ENCODE results near the gene PGBD5.
"Not testable (repeated sequence)": the region's sequence is repeated elsewhere in the genome, so short reads cannot be mapped to it uniquely, and the experiment has no call there.

PGBD5 gene

GRCh38 chr1:230424391-230425251 is 1.5 kb downstream of the PGBD5 start:
- no peak for DNase-seq

GRCh38 chr1:230423951-230424350 is 2.2 kb downstream of the PGBD5 start:
- no peak for DNase-seq

- DNase-seq: no peak
Observed at GRCh38 chr1:230423261-230423660, 2.9 kb downstream of the PGBD5 start.

- no peak for DNase-seq
Observed at GRCh38 chr1:230422221-230422981, 3.7 kb downstream of the PGBD5 start.

GRCh38 chr1:230421481-230421880 is 4.7 kb downstream of the PGBD5 start:
- no peak for DNase-seq

GRCh38 chr1:230420372-230420771 is 5.8 kb downstream of the PGBD5 start:
- not testable (repeated sequence) for DNase-seq

- DNase-seq: no peak
Observed at GRCh38 chr1:230416430-230416829, 9.7 kb downstream of the PGBD5 start.

- no peak for DNase-seq
Observed at GRCh38 chr1:230415405-230416132, 10.6 kb downstream of the PGBD5 start.

- DNase-seq: no peak
Observed at GRCh38 chr1:230414694-230415093, 11.4 kb downstream of the PGBD5 start.

GRCh38 chr1:230414102-230414501 is 12.0 kb downstream of the PGBD5 start:
- DNase-seq: no peak

GRCh38 chr1:230413061-230413460 is 13.1 kb downstream of the PGBD5 start:
- no peak for DNase-seq

- DNase-seq: no peak
Observed at GRCh38 chr1:230408971-230409370, 17.2 kb downstream of the PGBD5 start.

- DNase-seq: no peak
Observed at GRCh38 chr1:230407351-230407750, 18.8 kb downstream of the PGBD5 start.

- not testable (repeated sequence) for DNase-seq
Observed at GRCh38 chr1:230406727-230407126, 19.4 kb downstream of the PGBD5 start.

- no peak for DNase-seq
Observed at GRCh38 chr1:230403442-230403841, 22.7 kb downstream of the PGBD5 start.

GRCh38 chr1:230401763-230402294 is 24.3 kb downstream of the PGBD5 start:
- no peak for DNase-seq

- DNase-seq: no peak
Observed at GRCh38 chr1:230401101-230401500, 25.0 kb downstream of the PGBD5 start.

- DNase-seq: no peak
Observed at GRCh38 chr1:230400007-230400344, 26.2 kb downstream of the PGBD5 start.

GRCh38 chr1:230399321-230400006 is 26.7 kb downstream of the PGBD5 start:
- DNase-seq: no peak

- no peak for DNase-seq
Observed at GRCh38 chr1:230398856-230399255, 27.3 kb downstream of the PGBD5 start.

- DNase-seq: no peak
Observed at GRCh38 chr1:230396966-230397365, 29.2 kb downstream of the PGBD5 start.

GRCh38 chr1:230395932-230396331 is 30.2 kb downstream of the PGBD5 start:
- no peak for DNase-seq

- DNase-seq: no peak
Observed at GRCh38 chr1:230394741-230395140, 31.4 kb downstream of the PGBD5 start.
